ENCODE measurements around the gene CD69. TPM values are rescaled to one million over a fixed set of nuclear protein-coding genes. Genes with fewer than 3 reads are reported as not detected.
"Not testable (repeated sequence)": the region's sequence is repeated elsewhere in the genome, so short reads cannot be mapped to it uniquely, and the experiment has no call there.

Gene CD69
- total RNA-seq, 4 donors from 2014 or later, result 0.93 to 2.7 (median 1.7) TPM

DNA sequence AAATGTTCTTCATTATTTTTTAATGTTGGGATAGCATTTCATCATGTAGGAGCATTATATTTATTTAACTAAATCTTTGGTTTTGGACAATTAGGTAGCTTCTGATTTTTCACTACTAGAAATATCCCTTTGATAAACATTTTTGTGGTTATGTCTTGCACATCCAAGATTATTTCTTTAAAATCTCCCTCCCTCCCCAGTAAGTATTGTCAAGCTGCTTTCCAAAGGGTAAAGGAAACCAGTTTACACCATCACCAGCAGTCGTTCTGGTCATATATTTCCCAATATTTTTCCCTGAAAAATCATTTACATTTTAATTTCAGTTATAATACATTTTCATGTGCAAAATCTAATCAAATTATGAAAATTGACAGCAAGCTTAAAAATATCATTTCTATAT is 11.1 kb downstream of the CD69 start:
- 43% methylated on average over 1 of the region's 1 CpG for WGBS

DNA sequence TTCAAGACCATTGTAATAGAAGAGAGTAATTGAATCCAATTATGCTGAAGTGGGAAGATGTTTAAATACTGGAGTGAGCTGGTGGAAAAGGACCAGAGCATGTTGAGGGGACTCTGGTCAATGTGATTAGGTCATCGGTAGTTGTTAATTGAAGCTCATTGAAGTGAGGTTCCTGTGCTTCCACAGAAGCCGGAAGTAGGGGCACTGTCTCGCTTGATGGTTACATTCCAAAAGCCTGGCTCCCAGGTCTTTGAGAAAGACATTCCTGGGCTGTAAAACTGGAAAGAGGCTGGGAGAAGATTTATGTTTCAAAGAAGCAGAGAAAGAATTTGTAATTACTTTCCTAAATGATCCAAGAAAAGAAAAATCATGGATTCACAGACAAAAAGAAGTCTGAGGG is 15.5 kb downstream of the CD69 start:
- Histone ChIP-seq H3K9me3 (no peaks in the 10 kb centered on the region), H3K27ac (no peak overlapping the region), H3K4me1 (no peaks in the 10 kb centered on the region), H3K27me3 (no peaks in the 10 kb centered on the region), H3K36me3 (no peaks in the 10 kb centered on the region), H3K4me3 (no peak overlapping the region)
- no peak for TF ChIP-seq EP300 (IDR thresholded peaks at IDR 0.05)
- no peak for TF ChIP-seq POLR2AphosphoS5 (IDR thresholded peaks at IDR 0.05)
- TF ChIP-seq, protein P1, sequence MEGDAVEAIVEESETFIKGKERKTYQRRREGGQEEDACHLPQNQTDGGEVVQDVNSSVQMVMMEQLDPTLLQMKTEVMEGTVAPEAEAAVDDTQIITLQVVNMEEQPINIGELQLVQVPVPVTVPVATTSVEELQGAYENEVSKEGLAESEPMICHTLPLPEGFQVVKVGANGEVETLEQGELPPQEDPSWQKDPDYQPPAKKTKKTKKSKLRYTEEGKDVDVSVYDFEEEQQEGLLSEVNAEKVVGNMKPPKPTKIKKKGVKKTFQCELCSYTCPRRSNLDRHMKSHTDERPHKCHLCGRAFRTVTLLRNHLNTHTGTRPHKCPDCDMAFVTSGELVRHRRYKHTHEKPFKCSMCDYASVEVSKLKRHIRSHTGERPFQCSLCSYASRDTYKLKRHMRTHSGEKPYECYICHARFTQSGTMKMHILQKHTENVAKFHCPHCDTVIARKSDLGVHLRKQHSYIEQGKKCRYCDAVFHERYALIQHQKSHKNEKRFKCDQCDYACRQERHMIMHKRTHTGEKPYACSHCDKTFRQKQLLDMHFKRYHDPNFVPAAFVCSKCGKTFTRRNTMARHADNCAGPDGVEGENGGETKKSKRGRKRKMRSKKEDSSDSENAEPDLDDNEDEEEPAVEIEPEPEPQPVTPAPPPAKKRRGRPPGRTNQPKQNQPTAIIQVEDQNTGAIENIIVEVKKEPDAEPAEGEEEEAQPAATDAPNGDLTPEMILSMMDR (IDR thresholded peaks at IDR 0.05), result no peak
- no peak for TF ChIP-seq POLR2A (IDR thresholded peaks at IDR 0.05)
- DNase-seq (ENCODE audit: low spot score in 2 of 2), result no peak
- 53% methylated on average over 3 of the region's 3 CpGs for WGBS

More for the DNA sequence above, 11.1 kb downstream of the CD69 start:
- Histone ChIP-seq H3K27me3 (no peaks in the 10 kb centered on the region), H3K4me1 (peaks cover 7% of the 10 kb centered on the region), H3K4me3 (no peak overlapping the region), H3K27ac (no peak overlapping the region), H3K9me3 (no peaks in the 10 kb centered on the region), H3K36me3 (no peaks in the 10 kb centered on the region)
- DNase-seq (ENCODE audit: low spot score in 2 of 2), result no peak
- TF ChIP-seq POLR2AphosphoS5 (IDR thresholded peaks at IDR 0.05) (no peak), EP300 (IDR thresholded peaks at IDR 0.05) (no peak), POLR2A (IDR thresholded peaks at IDR 0.05) (no peak)
- TF ChIP-seq, protein P1 (IDR thresholded peaks at IDR 0.05), result no peak

DNA sequence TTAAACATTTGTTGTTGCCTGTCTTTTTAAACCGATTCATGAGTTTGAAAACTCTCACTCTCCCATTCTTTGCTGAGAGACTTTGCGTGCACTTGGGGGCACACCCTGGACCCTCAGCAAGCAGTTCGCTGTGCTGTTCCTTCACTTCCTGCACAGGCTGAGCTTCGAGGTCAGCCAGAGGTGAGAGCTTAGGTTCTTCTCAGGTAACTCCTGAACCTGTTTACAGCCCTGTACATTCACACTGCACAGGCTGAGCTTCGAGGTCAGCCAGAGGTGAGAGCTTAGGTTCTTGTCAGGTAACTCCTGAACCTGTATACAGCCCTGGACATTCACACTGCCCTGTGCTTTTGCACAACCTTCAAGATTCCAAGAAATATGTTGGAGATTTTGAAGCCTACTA is 18.0 kb downstream of the CD69 start:
- no peak overlapping the region for H3K27ac ChIP-seq
- DNase-seq (ENCODE audit: low spot score in 2 of 2), result no peak
- 58% methylated on average over 5 of the region's 5 CpGs for WGBS

DNA sequence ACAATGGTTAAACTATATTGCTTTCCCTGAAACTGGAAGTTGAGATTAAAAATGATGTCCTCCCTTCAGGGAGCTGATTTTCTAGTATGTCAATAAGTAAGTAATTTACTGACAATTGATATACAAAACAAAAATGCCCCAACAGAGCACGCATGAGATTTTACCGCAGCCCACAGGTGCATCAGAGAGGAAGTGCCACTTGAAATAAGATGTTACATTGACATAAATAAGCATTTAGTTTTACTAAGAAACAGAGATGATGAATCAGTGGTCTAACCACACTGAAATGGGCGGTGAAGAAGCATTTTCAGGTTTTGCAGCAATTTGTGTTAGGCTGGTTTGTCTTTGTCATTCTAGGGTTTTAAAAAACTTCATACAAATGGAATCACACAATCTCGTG is 19.0 kb downstream of the CD69 start:
- Histone ChIP-seq H3K4me1 (no peaks in the 10 kb centered on the region), H3K36me3 (no peaks in the 10 kb centered on the region), H3K27me3 (no peaks in the 10 kb centered on the region), H3K9me3 (no peaks in the 10 kb centered on the region), H3K4me3 (no peak overlapping the region), H3K27ac (no peak overlapping the region)
- no peak for DNase-seq (ENCODE audit: low spot score in 2 of 2)
- 80% methylated on average over 4 of the region's 4 CpGs for WGBS
- TF ChIP-seq EP300 (IDR thresholded peaks at IDR 0.05), result no peak
- no peak for TF ChIP-seq POLR2A (IDR thresholded peaks at IDR 0.05)
- TF ChIP-seq, protein P1 (IDR thresholded peaks at IDR 0.05), result no peak
- no peak for TF ChIP-seq POLR2AphosphoS5 (IDR thresholded peaks at IDR 0.05)

More for the DNA sequence above, 18.0 kb downstream of the CD69 start:
- no peaks in the 10 kb centered on the region for H3K27me3 ChIP-seq
- TF ChIP-seq POLR2AphosphoS5 (IDR thresholded peaks at IDR 0.05), result no peak
- TF ChIP-seq POLR2A (IDR thresholded peaks at IDR 0.05), result no peak
- TF ChIP-seq EP300 (IDR thresholded peaks at IDR 0.05), result no peak
- TF ChIP-seq, protein P1 (IDR thresholded peaks at IDR 0.05), result no peak
- no peaks in the 10 kb centered on the region for H3K4me1 ChIP-seq
- H3K36me3 ChIP-seq, result no peaks in the 10 kb centered on the region
- no peak overlapping the region for H3K4me3 ChIP-seq
- no peaks in the 10 kb centered on the region for H3K9me3 ChIP-seq

DNA sequence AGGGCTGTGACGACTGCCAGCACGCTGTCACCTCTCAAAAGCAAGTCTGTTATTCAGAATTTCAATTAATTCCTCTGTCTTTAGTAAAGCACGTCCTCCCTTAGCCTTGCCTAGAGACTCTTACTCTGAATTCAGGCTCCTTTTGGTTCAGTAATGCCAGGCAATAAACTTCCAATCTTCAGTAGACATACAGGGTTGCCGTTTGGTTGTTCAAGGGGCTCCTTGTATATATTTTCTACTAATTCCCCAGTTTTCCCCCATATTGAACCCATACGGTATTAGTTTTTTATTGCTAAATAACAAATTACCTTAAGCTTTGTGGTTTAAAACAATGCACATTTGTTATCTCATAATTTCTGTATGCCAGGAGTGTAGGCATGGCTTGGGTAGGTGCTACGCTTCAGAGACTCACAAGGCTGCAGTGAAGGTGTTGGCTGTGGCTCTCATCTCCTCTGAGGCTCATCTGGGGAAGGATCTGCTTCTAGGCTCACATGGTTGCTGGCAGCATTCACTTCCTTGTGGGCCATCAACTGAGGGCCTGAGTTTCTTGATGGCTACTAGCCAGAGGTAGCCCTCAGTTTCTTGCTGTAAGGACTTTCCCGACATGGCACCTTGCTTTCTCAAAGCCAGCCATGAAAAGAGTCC is 20.5 kb downstream of the CD69 start:
- WGBS, result 80% methylated on average over 7 of the region's 7 CpGs
- Histone ChIP-seq H3K4me3 (peak overlapping the region; percentile 31), H3K9me3 (no peaks in the 10 kb centered on the region), H3K4me1 (no peaks in the 10 kb centered on the region), H3K27me3 (no peaks in the 10 kb centered on the region), H3K27ac (no peak overlapping the region), H3K36me3 (no peaks in the 10 kb centered on the region)
- DNase-seq (ENCODE audit: low spot score in 2 of 2), result no peak
- TF ChIP-seq EP300 (IDR thresholded peaks at IDR 0.05), result no peak
- TF ChIP-seq, protein P1 (IDR thresholded peaks at IDR 0.05), result no peak
- no peak for TF ChIP-seq POLR2A (IDR thresholded peaks at IDR 0.05)
- TF ChIP-seq POLR2AphosphoS5 (IDR thresholded peaks at IDR 0.05), result no peak

DNA sequence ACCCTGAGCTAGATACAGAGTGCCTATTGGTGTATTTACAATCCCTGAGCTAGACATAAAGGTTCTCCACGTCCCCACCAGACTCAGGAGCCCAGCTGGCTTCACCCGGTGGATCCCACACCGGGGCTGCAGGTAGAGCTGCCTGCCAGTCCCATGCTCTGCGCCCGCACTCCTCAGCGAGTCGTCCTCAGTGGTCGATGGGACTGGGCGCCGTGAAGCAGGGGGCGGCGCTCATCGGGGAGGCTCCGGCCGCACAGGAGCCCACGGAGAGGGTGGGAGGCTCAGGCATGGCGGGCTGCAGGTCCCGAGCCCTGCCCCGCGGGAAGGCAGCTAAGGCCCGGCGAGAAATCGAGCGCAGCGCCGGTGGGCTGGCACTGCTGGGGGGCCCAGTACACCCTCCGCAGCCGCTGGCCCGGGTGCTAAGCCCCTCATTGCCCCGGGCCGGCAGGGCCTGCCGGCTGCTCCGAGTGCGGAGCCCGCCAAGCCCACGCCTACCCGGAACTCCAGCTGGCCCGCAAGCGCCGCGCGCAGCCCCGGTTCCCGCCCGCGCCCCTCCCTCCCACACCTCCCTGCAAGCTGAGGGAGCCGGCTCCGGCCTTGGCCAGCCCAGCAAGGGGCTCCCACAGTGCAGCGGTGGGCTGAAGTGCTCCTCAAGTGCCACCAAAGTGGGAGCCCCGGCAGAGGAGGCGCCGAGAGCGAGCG is 21.1 kb downstream of the CD69 start:
- not testable (repeated sequence) for H3K36me3 ChIP-seq; H3K4me1 ChIP-seq; DNase-seq (ENCODE audit: low spot score in 2 of 2); H3K27ac ChIP-seq; H3K9me3 ChIP-seq; H3K27me3 ChIP-seq
- WGBS, result 80% methylated on average over 22 of the region's 54 CpGs
- peak overlapping the region; percentile 31 for H3K4me3 ChIP-seq

DNA sequence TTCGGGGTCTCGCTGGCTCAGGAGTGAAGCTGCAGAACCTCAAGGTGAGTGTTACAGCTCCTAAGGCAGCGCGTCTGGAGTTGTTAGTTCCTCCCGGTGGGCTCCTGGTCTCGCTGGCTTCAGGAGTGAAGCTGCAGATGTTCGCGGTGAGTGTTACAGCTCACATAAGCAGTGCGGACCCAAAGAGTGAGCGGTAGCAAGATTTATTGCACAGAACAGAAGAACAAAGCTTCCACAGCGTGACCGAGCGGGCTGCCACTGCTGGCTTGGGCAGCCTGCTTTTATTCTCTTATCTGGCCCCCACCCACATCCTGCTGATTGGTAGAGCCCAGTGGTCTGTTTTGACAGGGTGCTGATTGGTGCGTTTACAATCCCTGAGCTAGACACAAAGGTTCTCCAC is 21.8 kb downstream of the CD69 start:
- not testable (repeated sequence) for H3K4me1 ChIP-seq; H3K4me3 ChIP-seq; H3K27ac ChIP-seq; H3K9me3 ChIP-seq; H3K27me3 ChIP-seq; DNase-seq (ENCODE audit: low spot score in 2 of 2); H3K36me3 ChIP-seq
- 88% methylated on average over 14 of the region's 14 CpGs for WGBS
